LNCAP (cell line): ENCODE data around the gene CDHR4.

Source experiments
- TF ChIP-seq, protein P1 (sequence below): fragments of 450-650 bp; IDR thresholded peaks from 2 replicates; pipeline ENCODE4 v1.5.1; 2017; ENCODE audit warnings: mild to moderate bottlenecking

Gene CDHR4

DNA sequence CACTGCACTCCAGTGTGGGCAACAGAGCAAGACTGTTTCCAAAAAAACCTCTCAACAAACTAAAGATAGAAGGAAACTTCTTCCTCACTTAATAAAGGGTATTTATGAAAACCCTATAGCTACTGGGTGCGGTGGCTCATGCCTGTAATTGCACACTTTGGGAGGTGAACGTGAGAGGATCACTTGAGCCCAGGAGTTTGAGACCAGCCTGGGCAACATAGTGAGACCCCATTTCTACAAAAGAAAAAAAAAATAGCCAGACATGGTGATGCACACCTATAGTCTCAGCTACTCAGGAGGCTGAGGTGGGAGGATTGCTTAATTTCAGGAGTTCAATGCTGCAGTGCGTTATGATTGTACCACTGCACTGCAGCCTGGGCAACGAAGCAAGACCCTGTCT lies 35.7 kb downstream of the CDHR4 start:
- TF ChIP-seq, protein P1, sequence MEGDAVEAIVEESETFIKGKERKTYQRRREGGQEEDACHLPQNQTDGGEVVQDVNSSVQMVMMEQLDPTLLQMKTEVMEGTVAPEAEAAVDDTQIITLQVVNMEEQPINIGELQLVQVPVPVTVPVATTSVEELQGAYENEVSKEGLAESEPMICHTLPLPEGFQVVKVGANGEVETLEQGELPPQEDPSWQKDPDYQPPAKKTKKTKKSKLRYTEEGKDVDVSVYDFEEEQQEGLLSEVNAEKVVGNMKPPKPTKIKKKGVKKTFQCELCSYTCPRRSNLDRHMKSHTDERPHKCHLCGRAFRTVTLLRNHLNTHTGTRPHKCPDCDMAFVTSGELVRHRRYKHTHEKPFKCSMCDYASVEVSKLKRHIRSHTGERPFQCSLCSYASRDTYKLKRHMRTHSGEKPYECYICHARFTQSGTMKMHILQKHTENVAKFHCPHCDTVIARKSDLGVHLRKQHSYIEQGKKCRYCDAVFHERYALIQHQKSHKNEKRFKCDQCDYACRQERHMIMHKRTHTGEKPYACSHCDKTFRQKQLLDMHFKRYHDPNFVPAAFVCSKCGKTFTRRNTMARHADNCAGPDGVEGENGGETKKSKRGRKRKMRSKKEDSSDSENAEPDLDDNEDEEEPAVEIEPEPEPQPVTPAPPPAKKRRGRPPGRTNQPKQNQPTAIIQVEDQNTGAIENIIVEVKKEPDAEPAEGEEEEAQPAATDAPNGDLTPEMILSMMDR, result no peak

DNA sequence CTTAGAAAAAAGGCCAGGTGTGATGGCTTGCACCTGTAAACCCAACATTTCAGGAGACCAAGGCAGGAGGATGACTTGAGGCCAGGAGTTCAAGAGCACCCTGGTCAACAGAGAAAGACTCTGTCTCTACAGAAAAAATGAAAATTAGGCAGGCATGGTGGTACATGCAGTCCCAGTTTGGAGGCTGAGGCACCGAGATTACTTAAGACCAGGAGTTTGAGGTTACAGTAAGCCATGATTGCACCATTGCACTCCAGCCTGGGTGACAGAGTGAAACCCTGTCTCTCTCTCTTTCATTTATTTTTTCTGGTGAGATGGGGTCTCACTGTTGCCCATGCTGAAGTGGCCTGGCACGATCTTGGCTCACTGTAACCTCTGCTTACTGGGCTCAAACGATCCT lies 38.0 kb downstream of the CDHR4 start:
- TF ChIP-seq, protein P1, result no peak

DNA sequence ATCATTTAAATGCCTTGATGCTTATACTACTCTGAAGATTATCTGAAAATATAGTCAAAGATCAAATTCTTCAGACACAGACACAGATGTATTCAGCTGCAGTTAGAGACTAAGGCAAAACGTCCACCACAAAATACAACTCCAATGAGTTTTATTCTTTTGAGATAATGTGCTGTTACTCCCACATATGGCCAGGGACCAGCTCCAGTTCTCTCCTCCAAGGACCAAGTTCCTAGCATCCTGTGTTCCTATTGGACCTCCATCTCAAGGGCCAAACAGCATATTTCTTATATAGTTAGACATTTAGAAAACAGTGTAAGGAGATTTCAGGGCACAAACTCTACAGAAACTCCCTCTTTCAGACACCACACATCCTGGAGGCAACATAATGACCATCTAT lies 40.4 kb downstream of the CDHR4 start:
- TF ChIP-seq, protein P1, result no peak

DNA sequence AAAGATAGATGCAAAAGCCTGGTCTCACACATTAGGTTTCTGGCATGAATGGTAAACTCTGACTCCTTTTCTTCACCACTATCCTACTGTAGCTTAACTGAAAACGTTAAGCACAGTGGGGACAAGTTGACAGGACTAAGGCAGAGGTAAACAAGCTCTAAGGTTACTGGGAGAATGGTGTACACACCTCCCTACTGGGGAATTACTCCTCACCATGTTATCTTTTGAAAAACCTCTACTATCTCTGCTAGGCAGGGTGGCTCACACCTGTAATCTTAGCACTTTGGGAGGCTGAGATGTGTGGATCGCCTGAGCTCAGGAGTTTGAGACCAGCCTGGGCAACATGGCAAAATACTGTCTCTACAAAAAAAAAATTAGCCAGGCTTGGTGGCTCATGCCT lies 42.5 kb downstream of the CDHR4 start:
- TF ChIP-seq, protein P1, result no peak

DNA sequence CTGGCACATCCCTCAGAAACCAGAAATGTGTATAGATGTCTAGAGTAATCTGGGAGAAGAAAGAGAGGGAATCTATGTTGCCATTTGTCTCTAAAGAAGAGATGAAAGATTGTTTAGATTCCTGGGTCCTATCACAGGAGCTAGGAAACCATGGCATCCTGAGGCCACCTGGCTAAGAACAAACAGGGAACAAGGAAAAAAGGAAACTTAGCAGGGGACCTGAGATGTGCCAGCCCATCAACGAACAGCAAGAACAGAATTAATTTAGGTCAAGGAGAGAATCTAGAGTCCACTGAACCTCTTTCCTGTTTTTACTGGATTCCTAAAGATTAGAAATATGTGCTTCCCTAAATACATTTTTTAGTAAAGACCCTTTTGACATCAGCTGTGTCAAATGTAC lies 43.6 kb downstream of the CDHR4 start:
- TF ChIP-seq, protein P1, result no peak

DNA sequence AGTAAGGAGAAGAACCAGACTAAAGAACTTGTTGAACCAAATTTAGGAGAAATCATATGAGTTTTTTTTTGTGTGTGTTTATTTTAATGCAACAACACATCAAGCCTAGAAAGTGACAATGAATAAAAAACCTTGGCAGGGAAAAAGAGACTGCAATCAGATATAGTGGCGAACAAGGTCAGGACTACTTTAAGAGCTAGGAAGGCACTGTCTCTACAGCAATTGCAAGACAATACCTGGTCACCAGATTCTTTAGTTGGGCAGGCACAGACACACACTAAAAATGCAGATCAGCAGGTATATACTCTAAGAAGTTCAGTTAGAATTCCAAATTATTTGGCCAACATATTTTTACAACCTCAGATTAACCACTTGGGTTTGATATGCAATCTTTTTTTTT lies 45.1 kb downstream of the CDHR4 start:
- TF ChIP-seq, protein P1, result no peak

DNA sequence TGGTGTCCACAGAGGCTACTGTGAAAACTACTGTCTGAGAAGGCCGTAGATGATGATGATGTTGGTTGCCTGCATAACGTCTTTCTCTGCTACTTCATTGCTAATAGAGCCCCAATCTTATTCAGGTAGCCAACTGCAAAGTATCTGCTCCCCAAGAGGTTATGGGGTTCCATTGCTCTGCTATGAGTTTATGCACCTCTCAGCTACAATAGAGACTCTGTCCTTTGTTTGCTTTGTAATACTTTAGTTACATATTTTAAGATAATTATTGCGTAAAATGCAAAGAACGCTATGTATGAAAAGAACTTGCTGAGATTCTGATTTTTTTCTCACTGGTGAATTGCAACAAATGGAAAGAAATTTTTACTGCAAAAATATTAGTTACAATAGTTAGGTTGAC lies 48.2 kb downstream of the CDHR4 start:
- TF ChIP-seq, protein P1, result no peak

DNA sequence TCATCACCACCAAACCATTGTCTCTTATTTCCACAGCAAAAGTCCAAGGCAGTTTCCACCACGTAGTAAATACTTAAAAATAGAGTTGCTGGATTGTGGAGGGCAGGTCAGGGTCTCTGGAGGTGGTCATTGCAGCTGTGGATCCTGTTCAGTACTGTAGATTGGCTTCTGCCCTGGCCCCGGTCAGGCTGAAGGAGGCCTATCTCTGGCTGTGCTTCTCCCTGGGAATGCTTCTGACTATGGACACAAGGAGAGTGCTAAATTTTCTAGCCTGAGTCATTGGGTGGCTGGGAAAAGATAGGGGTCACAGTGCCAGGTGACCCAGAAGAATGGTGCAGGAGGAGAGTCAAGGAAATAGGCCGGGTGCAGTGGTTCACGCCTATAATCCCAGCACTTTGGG lies 49.6 kb downstream of the CDHR4 start:
- TF ChIP-seq, protein P1, result no peak
